CD4-positive, alpha-beta T cell treated with Interleukin-12 subunit alpha and Interleukin-12 subunit beta, for 1 hour (primary cell): ENCODE data around the gene LIMD2.
A peak's percentile ranks its signal among the peaks of the same experiment; 100 is the strongest.
"Not testable (repeated sequence)": the region's sequence is repeated elsewhere in the genome, so short reads cannot be mapped to it uniquely, and the experiment has no call there.

ENCODE experiments used
- DNase-seq: peaks from one replicate; pipeline ENCODE4 v3.0.0-alpha.2; 2020

Gene LIMD2

DNA sequence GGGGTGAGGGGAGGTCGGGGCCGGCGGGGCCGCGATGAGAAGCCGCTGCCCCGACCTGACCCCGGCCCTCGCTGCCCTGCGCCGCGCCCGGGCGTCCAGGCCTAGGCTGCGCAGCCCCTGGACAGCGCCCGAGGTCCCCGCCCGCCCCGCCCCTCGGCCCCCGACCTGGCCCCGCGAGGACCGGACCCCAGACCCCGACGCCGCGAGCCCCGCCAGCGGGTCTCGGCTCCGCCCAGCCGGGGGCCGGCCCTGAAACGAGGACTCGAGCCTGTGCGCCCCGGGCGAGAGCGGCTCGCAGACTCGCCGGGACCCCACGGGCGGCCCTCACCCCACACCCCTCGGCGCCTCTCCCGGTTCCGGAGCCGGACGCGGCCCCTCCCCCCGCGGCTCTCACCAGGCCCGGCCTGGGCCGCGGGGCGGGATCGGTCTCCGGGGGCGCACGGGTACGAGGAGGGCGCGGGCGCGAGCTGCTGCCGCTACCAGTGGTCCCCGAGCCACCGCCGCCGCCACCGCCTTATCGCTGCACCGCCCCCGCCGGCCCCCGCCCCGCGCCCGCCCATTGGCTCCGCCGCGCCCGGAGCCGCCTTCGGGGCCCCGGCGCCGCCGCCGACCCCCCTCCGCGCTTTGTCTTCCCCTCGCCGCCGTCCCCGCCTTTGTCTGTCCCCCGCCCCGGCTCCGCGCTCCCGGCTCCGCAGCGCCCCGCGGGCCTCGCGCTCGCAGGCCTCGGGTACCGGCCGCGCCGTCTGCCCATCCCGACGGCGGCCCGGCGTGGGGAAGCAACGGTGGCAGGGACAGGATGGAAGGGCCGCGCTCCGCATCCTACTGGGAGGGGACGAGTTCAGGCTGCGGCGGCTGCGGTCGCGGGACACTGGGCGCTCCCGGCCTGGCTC lies at the start of gene LIMD2:
LIMD2 (minus strand) TSS at position 488 of the 890 bp plus-strand sequence. CDS start 827 bp downstream, outside the sequence.
- DNase-seq = peak; percentile 92

DNA sequence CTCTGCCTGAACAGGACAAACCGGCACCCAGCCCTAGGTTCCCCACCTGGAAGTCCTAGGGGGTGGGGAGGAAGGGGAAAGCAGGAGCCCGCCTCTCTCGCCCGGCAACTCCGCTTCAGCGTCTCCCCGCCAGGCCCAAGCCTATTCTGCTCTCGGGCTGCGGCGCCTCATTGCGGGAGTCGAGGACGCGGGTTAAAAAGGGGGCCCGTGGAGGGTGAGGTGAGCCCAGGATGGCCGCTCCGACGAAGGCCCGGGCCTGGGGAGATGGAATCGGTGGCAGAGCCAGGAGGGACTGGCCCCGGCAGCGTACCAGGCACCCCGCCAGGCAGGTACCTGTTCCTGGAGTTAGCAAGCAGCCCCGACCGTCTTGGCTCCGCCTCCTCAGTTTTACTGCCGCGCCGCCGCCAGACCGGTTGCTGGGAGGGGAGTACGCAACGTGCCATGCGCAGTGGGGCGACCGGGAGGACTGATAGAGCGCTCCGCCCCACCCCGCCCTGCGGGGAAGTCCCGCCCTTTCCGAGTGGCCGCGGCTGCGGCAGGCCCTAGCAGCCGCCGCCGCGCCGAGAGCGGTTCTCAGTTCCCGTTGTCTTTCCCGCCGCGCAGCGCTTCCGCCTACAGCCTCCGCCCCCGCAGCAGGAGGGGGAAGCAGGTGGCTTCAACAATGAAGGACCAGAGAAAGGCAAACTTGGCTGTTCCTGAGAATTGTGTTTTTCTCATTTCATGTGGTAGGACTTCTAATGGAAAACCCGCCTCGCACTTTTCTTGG lies 41.7 kb upstream of the LIMD2 start, which contains the start of gene STRADA:
STRADA (minus strand) TSS at position 392 of the 766 bp plus-strand sequence. CDS start 13,430 bp downstream, outside the sequence.
- DNase-seq = peak; percentile 99

DNA sequence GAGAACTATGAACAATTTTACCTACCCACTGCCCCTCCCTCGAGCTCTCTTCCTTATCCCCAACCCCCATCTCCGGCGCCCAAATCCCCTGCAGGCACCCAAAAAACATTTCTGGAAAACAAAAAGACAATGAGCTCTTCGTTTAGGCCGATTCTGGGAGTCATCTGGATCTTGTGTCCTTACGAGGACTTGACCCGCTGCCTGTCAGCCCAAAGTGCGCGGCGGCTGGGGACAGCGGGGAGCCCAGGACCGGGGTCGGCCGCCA lies 41.1 kb upstream of the LIMD2 start:
- no peak for DNase-seq

- peak; percentile 14 for DNase-seq
Measured at GRCh38 chr17:63740464-63741142, 40.7 kb upstream of the LIMD2 start.

DNA sequence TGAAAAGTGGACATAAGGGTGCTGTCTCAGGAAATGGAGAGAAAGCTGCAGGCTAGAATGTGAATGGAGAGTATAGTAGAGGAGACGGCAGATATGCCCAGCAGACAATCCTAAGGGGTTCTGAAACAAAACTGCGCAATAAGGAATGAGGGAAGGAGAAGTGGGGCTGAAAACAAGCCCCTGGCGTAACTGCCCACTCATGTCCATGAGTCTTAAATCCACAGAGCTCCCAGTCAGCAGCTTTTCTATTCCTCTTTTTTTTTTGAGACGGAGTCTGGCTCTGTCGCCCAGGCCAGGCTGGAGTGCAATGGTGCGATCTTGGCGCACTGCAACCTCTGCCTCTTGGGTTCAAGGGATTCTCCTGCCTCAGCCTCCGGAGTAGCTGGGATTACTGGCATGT lies 35.8 kb upstream of the LIMD2 start:
- no peak for DNase-seq

DNA sequence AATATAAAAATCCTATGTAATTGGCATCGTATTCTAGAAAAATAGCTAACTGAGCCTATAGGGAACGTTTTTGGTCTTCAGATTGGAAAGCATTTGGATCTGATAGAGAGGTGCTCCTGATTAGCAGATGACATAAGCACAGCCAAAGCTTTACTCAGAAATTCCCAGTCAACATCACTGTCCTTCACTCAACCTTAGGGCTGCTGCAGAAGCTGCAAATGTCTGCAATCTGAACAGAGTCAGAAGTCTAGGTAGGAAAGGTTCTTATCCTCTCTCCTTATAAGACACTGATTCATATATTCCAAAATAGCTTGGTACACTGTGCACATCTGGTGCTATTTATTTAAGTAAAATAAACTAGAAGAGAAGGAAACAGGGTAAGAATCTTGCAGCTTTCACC lies 22.5 kb upstream of the LIMD2 start:
- DNase-seq = no peak

DNA sequence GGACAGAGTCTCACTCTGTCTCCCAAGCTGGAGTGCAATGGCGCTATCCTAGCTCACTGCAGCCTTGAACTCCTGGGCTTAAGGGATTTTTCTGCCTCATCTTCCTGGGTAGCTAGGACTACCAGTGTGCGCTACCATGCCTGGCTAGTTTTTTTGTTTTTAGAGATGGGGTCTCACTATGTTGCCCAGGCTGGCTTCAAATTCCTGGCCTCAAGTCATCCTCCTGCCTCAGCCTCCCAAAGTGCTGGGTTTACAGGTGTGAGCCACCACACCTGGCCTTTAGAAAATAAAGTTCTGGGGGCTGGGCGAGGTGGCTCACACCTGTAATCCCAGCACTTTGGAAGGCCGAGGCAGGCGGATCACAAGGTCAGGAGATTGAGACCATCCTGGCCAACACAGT lies 20.3 kb upstream of the LIMD2 start:
- not testable (repeated sequence) for DNase-seq

GRCh38 chr17:63718988-63719387 lies 19.1 kb upstream of the LIMD2 start:
- no peak for DNase-seq

- no peak for DNase-seq
Measured at GRCh38 chr17:63716426-63716825, 16.5 kb upstream of the LIMD2 start.

DNA sequence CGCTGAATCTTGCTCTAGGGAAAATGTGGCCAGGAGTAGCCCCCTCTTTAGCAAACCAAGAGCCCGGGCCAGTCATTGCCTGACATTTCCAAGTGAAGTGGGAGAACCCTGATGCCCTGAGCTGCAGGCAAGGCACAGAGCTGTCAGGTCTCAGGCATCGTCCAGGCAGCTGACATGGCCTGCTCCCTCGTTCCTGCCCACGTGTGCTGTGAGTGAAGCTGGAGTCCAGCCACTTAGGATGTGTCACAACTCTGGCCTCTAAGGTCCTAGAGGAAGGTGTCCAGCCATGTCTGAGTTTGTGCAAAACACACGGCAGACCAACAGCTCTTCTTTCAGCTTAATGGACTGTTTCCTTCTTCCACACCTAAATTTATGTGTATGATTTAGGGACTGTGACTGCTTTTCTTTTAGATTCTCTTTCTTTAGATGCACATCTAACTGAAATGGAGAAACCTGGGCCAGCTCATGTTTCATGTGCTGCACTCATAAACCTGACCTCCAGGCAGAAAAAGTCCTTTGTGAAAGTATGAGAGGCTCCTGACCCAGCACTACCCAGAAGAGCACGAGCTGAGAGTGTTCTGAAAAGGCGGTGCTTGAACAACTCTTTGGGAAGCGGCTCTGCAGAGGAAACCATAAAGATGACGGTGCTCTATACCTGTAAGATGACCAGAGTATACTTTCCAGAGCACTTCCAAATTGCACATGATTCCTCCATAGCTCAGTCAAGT lies 14.8 kb upstream of the LIMD2 start:
- no peak for DNase-seq

DNA sequence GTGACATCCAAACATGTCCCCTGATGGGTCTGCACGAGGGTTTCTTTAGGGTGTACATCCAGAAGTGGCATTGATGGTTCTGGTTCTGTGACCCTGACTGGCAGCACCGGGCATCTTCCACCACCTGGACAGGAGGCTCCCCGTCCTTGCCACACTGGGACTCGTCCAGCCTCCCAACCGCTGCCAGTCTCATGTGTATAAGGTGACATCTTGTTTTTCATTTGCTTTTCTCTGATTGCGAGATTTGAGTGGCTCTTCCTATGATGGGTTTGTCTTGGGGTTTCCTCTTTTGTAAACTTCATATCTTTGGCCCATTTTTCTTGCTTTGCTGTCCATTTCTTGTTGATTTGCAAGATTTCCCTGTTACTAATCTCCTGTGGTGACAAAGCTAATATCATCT lies 9.2 kb upstream of the LIMD2 start:
- DNase-seq = no peak

DNA sequence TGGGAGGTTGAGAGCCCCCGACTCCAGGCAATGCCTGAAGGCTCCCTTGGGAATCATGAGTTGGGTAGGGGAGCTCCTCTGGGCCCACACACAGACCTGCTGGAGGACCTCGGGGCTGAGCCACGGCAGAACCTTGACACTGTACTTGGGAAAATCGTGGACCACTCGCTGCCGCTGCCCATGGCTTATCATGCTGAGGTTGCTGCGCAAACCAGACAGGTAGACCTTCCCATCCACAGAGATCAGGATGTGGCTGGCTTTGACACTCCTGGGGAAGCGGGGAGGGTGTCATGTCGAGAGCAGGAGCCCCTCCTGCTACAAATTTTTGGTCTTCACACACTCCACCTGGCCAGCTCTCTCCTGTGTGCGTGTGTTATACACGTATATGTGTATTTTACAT lies 7.2 kb upstream of the LIMD2 start:
- DNase-seq = peak; percentile 41

DNA sequence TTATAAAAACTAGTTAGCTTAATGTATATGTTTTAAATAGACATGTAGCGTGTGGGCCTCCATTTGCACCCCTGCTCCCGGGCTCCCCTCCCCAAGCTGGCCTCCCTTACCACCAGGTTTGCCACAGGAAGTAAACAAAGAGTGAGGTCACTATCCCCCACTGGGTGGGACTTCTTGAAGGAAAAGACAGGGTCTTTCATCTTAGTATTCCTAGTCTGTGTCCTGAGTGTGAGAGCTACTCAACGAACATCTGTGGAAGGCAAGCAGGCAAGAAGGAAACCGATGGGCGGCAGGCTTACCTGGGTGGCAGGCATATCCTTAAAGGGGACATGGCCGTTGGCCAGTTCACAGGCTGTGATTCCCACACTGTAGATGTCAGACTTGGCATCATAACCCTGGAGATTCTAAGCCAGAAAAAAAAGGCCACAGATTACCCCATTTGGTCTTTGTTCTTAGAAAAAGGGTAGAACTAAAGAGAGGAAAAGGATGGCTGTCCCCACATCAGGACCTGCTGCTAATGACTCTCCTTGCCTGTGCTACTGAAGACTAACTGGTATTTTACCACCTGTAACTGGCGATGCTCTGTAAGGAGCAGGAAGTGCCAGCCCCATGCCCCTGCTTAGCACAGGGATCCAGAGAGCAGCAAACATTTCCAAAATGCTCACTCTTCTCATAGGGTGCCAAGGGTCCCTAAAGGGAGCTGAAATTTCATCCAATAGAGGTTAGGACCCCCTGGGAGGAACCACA lies 6.6 kb upstream of the LIMD2 start:
- peak; percentile 39 for DNase-seq

GRCh38 chr17:63705657-63706056 lies 5.7 kb upstream of the LIMD2 start:
- DNase-seq = no peak

- no peak for DNase-seq
Measured at GRCh38 chr17:63704836-63705235, 4.9 kb upstream of the LIMD2 start.

DNA sequence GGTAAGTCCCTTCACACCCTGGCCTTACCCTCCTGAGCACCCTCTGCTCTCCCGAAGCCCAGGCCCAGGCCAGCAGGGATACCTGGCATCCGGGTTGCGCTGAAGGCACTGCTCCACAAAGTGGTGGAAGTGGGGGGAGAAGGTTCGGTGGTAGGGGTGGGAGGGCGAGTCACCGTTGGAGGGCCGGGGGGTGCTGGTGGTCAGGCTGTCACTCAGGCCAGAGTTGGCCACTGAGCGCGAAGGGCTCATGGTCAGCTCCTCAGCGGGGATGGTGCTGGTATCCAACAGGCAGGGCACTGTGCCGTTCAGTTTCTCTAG lies 4.3 kb upstream of the LIMD2 start:
- DNase-seq = no peak

- no peak for DNase-seq
Measured at GRCh38 chr17:63703556-63704258, 3.8 kb upstream of the LIMD2 start.

GRCh38 chr17:63703029-63703428 lies 3.1 kb upstream of the LIMD2 start:
- DNase-seq = no peak

- no peak for DNase-seq
Measured at GRCh38 chr17:63702721-63703015, 2.7 kb upstream of the LIMD2 start.

DNA sequence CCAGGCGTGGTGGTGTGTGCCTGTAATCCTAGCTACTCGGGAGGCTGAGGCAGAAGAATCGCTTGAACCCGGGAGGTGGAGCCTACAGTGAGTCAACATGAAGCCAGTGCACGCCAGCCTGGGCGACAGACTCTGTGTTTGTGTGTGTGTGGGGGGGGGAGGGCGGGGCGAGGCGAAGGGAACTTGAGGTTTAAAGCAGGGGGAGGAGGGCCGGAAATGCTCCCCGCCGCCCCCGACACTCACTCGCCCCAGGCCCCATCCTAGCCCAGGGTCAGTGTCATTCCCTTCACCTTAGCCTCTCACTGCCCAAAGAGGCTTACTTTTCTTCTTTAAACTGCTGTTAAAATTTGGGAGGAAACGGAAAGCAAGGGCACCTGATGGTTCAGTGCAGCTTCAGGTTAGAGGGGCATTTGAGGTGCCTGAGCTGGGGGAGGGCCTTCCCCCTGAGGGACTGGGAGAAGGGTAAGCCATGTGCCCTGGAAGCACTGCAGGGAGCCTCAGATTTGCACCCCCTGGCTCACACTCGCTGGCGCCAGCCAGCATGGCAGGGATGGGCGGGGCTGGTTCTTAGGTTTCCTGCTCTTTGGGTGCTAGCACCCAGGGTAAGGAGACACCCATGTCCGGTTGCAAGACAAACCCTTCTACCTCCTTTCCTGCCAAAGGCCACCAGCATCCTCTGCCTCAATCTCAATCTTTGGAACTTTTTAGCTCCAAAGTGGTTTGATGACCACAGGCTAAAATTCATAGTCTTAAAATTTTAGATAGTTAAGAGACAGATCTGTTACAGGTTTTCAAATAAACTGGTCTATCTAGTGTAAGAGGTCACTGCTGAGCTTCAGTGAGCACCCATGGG lies 2.2 kb upstream of the LIMD2 start:
- DNase-seq = peak; percentile 84

DNA sequence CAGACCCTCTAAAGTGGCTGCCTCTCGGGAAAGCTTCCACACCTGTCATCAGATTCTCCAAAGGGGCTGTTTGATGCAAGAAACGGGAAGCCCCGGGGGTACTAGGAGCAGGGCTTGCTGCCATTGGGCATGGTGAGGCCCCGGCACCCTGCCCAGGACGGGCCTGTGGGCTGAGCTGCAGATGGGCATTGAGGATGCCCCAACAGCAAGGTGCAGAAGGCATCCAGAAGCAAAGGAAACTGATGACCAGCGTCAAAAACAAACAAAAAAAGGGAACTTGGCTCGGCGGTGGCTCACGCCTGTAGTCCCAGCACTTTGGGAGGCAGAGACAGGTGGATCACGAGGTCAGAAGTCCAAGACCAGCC lies 1.5 kb upstream of the LIMD2 start:
- DNase-seq = no peak
